ENCODE results near the gene PEDS1. TPM values are rescaled to one million over a fixed set of nuclear protein-coding genes. Genes with fewer than 3 reads are reported as not detected.

The PEDS1 gene
- total RNA-seq, 2 donors from 2014 or later = 26.1 to 30.7 TPM

DNA sequence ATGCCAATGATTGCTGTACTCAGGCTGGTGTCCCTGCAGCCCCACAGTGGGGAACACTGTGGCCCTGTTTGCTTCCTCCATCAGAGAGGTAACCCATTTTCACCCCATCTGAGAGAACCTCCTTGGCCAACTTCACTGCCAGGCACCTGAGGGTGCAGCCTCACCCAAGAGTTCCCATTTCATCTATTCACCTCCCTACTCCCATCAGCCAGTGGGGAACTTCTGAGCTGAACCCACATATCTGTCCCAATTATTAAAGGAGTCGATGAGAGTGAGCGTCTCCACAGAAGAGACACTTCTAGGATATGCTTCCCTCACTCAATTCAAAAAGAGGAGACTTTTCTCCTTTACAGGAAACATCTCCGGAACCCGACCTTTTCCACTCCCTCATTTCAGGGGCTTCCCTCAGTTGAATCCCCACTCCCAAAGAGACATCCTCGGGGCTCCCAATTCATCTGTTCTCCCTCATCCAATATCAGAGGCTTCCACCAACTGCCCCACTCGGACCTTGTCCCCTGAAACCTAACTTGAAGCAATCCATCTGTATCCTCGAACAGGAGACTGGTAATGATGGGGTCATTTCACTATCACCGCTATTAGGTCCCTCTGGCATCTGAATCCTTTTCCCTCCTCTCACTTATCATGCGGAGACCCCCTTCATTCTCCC is 41.6 kb downstream of the PEDS1 start:
- Histone ChIP-seq H3K27ac (peak overlapping the region; percentile 99 to 100), H3K9me3 (no peaks in the 10 kb centered on the region)
- no peak for DNase-seq (ENCODE audit: low spot score)

GRCh38 chr20:50111120-50111828 is 42.2 kb downstream of the PEDS1 start:
- peak overlapping the region; percentile 99 to 100 for H3K27ac ChIP-seq
- no peak for DNase-seq (ENCODE audit: low spot score)
- peak overlapping the region; percentile 82 to 100 for H3K4me3 ChIP-seq
- H3K36me3 ChIP-seq = no peaks in the 10 kb centered on the region
- H3K27me3 ChIP-seq = no peaks in the 10 kb centered on the region
- TF ChIP-seq, protein P1, sequence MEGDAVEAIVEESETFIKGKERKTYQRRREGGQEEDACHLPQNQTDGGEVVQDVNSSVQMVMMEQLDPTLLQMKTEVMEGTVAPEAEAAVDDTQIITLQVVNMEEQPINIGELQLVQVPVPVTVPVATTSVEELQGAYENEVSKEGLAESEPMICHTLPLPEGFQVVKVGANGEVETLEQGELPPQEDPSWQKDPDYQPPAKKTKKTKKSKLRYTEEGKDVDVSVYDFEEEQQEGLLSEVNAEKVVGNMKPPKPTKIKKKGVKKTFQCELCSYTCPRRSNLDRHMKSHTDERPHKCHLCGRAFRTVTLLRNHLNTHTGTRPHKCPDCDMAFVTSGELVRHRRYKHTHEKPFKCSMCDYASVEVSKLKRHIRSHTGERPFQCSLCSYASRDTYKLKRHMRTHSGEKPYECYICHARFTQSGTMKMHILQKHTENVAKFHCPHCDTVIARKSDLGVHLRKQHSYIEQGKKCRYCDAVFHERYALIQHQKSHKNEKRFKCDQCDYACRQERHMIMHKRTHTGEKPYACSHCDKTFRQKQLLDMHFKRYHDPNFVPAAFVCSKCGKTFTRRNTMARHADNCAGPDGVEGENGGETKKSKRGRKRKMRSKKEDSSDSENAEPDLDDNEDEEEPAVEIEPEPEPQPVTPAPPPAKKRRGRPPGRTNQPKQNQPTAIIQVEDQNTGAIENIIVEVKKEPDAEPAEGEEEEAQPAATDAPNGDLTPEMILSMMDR (IDR thresholded peaks at IDR 0.05) = no peak
- peaks cover 0 to 90% of the 10 kb centered on the region in 2 donors for H3K4me1 ChIP-seq
- no peaks in the 10 kb centered on the region for H3K9me3 ChIP-seq

More for the DNA sequence above, 41.6 kb downstream of the PEDS1 start:
- Histone ChIP-seq H3K4me3 (peak overlapping the region; percentile 82 to 100), H3K36me3 (no peaks in the 10 kb centered on the region), H3K4me1 (peaks cover 0 to 86% of the 10 kb centered on the region in 2 donors), H3K27me3 (no peaks in the 10 kb centered on the region)
- TF ChIP-seq, protein P1 (IDR thresholded peaks at IDR 0.05) = no peak

GRCh38 chr20:50110141-50111047 is 43.1 kb downstream of the PEDS1 start:
- Histone ChIP-seq H3K4me1 (peaks cover 0 to 93% of the 10 kb centered on the region in 2 donors), H3K27me3 (no peaks in the 10 kb centered on the region), H3K27ac (peak overlapping the region; percentile 99 to 100), H3K4me3 (no peak overlapping the region), H3K9me3 (no peaks in the 10 kb centered on the region), H3K36me3 (no peaks in the 10 kb centered on the region)
- no peak for DNase-seq (ENCODE audit: low spot score)
- TF ChIP-seq, protein P1 (IDR thresholded peaks at IDR 0.05) = no peak

DNA sequence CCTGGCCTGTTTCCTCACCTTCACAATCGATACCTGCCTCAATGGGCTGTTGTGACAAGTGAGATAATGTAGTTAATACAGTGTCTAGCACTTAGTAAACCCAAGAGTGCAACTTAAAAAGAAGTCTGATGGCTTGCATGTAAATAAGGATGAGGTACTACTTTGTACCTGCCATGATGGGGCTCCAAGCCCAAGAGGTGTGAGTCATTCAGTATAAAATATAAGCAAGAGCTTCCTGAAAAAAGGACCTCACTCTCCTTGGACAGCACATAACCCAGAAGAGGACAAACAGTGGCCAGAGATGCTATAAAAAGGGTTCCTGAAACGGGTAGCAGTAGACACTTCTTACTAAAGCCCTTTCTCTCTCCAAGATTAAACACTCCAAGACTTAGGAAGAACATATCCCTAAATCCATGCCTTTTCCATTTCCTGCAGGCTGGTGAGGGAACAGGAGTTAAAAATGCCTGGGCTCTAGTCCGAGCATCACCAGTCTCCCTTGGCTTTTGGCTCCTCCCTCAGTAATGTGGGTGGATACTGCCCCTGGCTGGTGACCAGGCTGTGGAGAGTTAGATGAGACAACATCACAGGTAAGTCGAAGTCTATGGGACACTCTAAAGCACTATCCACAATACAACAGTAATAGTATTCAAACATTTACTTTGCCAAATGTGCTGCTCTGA is 44.8 kb downstream of the PEDS1 start:
- Histone ChIP-seq H3K4me3 (no peak overlapping the region), H3K27me3 (no peaks in the 10 kb centered on the region), H3K27ac (peak overlapping the region; percentile 23 to 25), H3K36me3 (no peaks in the 10 kb centered on the region), H3K4me1 (peaks cover 0 to 77% of the 10 kb centered on the region in 2 donors), H3K9me3 (no peaks in the 10 kb centered on the region)
- TF ChIP-seq, protein P1 (IDR thresholded peaks at IDR 0.05) = no peak
- no peak for DNase-seq (ENCODE audit: low spot score)

GRCh38 chr20:50107796-50108331 is 45.7 kb downstream of the PEDS1 start:
- no peak overlapping the region for H3K4me3 ChIP-seq
- no peaks in the 10 kb centered on the region for H3K9me3 ChIP-seq
- no peak for DNase-seq (ENCODE audit: low spot score)
- no peaks in the 10 kb centered on the region for H3K27me3 ChIP-seq
- TF ChIP-seq, protein P1 (IDR thresholded peaks at IDR 0.05) = no peak
- peak overlapping the region; percentile 18 to 25 for H3K27ac ChIP-seq
- H3K4me1 ChIP-seq = peaks cover 0 to 71% of the 10 kb centered on the region in 2 donors
- H3K36me3 ChIP-seq = no peaks in the 10 kb centered on the region
